Measurements from ENCODE around the gene IL1RAPL1.

IL1RAPL1 gene

GRCh38 chrX:29824176-29824906, 1237.1 kb downstream of the IL1RAPL1 start:
- no peak for DNase-seq

- DNase-seq = no peak
Observed at GRCh38 chrX:29826742-29827141, 1239.5 kb downstream of the IL1RAPL1 start.

GRCh38 chrX:29834311-29834710, 1247.1 kb downstream of the IL1RAPL1 start:
- DNase-seq = no peak

- DNase-seq = no peak
Observed at GRCh38 chrX:29834764-29835163, 1247.5 kb downstream of the IL1RAPL1 start.

- DNase-seq = no peak
Observed at GRCh38 chrX:29841750-29842149, 1254.5 kb downstream of the IL1RAPL1 start.

- DNase-seq = no peak
Observed at GRCh38 chrX:29842552-29842951, 1255.3 kb downstream of the IL1RAPL1 start.

GRCh38 chrX:29851857-29852605, 1264.8 kb downstream of the IL1RAPL1 start:
- DNase-seq = no peak

GRCh38 chrX:29852767-29853166, 1265.5 kb downstream of the IL1RAPL1 start:
- DNase-seq = no peak

GRCh38 chrX:29858714-29859113, 1271.5 kb downstream of the IL1RAPL1 start:
- no peak for DNase-seq

- DNase-seq = no peak
Observed at GRCh38 chrX:29862126-29862677, 1275.0 kb downstream of the IL1RAPL1 start.

- DNase-seq = no peak
Observed at GRCh38 chrX:29867971-29868370, 1280.7 kb downstream of the IL1RAPL1 start.

GRCh38 chrX:29869837-29870236, 1282.6 kb downstream of the IL1RAPL1 start:
- DNase-seq = no peak

- DNase-seq = no peak
Observed at GRCh38 chrX:29870608-29871007, 1283.4 kb downstream of the IL1RAPL1 start.

- no peak for DNase-seq
Observed at GRCh38 chrX:29872831-29873230, 1285.6 kb downstream of the IL1RAPL1 start.

- DNase-seq = no peak
Observed at GRCh38 chrX:29876733-29877132, 1289.5 kb downstream of the IL1RAPL1 start.

GRCh38 chrX:29880977-29881376, 1293.7 kb downstream of the IL1RAPL1 start:
- no peak for DNase-seq

GRCh38 chrX:29890004-29890403, 1302.8 kb downstream of the IL1RAPL1 start:
- DNase-seq = no peak

- no peak for DNase-seq
Observed at GRCh38 chrX:29890646-29891200, 1303.5 kb downstream of the IL1RAPL1 start.

GRCh38 chrX:29902004-29902403, 1314.8 kb downstream of the IL1RAPL1 start:
- DNase-seq = peak; percentile 1

- DNase-seq = no peak
Observed at GRCh38 chrX:29903360-29903759, 1316.1 kb downstream of the IL1RAPL1 start.

GRCh38 chrX:29911673-29912072, 1324.4 kb downstream of the IL1RAPL1 start:
- DNase-seq = no peak

- DNase-seq = no peak
Observed at GRCh38 chrX:29913647-29914046, 1326.4 kb downstream of the IL1RAPL1 start.

- DNase-seq = no peak
Observed at GRCh38 chrX:29922607-29923006, 1335.4 kb downstream of the IL1RAPL1 start.

GRCh38 chrX:29926056-29926455, 1338.8 kb downstream of the IL1RAPL1 start:
- no peak for DNase-seq
